ENCODE data around the gene MUTYH.

DNA sequence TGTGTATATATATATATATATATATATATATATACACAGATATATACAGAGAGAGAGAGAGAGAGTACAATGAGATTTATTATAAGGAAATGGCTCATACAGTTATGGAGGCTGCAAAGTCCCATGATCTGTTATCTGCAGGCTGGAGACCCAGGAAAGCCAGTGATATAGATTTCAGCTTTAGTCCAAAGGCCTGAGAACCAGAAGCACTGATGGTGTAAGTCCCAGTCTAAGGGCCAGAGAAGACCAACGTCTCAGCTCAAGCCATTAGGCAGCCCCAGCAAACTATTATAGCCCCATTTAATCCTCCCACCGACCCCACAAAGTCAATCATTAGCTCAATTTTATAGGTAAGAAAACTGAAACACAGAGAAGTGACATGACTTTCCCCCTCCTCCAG, 48.5 kb downstream of the MUTYH start:
- TF ChIP-seq, protein P1, sequence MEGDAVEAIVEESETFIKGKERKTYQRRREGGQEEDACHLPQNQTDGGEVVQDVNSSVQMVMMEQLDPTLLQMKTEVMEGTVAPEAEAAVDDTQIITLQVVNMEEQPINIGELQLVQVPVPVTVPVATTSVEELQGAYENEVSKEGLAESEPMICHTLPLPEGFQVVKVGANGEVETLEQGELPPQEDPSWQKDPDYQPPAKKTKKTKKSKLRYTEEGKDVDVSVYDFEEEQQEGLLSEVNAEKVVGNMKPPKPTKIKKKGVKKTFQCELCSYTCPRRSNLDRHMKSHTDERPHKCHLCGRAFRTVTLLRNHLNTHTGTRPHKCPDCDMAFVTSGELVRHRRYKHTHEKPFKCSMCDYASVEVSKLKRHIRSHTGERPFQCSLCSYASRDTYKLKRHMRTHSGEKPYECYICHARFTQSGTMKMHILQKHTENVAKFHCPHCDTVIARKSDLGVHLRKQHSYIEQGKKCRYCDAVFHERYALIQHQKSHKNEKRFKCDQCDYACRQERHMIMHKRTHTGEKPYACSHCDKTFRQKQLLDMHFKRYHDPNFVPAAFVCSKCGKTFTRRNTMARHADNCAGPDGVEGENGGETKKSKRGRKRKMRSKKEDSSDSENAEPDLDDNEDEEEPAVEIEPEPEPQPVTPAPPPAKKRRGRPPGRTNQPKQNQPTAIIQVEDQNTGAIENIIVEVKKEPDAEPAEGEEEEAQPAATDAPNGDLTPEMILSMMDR (IDR thresholded peaks at IDR 0.05): no peak
- TF ChIP-seq EP300 (IDR thresholded peaks at IDR 0.05) (no peak), POLR2AphosphoS5 (IDR thresholded peaks at IDR 0.05) (no peak), POLR2A (IDR thresholded peaks at IDR 0.05) (no peak)
